GM23248 (cell line): ENCODE measurements around the gene CELSR1. TPM values are rescaled to one million over a fixed set of nuclear protein-coding genes. Genes with fewer than 3 reads are reported as not detected.

Source experiments
- DNase-seq: peaks from one replicate; pipeline ENCODE4 v3.0.0-alpha.2; 2015
- H2AFZ ChIP-seq: fragments of 200-600 bp; sonication (generic); 2 replicates; pipeline ENCODE4 v1.6.1; 2016; ENCODE audit warnings: antibody characterized with exemption
- H3F3A ChIP-seq: fragments of 200-600 bp; sonication (generic); 2 replicates; pipeline ENCODE4 v1.6.1; 2016; ENCODE audit warnings: mild to moderate bottlenecking, antibody characterized with exemption, mixed run types; ENCODE audit not compliant: insufficient read depth
- H3K27ac ChIP-seq: fragments of 200-600 bp; sonication (generic); 2 replicates; pipeline ENCODE4 v1.5.1; 2016; ENCODE audit warnings: mild to moderate bottlenecking
- H3K27me3 ChIP-seq: fragments of 200-600 bp; sonication (generic); replicated peaks from 2 replicates; pipeline ENCODE4 v1.6.1; 2016; ENCODE audit warnings: mild to moderate bottlenecking; ENCODE audit not compliant: insufficient read depth
- H3K36me3 ChIP-seq: fragments of 200-600 bp; sonication (generic); 2 replicates; pipeline ENCODE4 v1.6.1; 2016; ENCODE audit warnings: low read depth, mild to moderate bottlenecking
- H3K4me1 ChIP-seq: fragments of 200-600 bp; sonication (generic); 2 replicates; pipeline ENCODE4 v1.6.1; 2016; ENCODE audit warnings: mild to moderate bottlenecking; ENCODE audit not compliant: insufficient read depth
- H3K4me2 ChIP-seq: fragments of 200-600 bp; sonication (generic); one replicate; pipeline ENCODE4 v1.6.1; 2016; ENCODE audit warnings: mild to moderate bottlenecking; ENCODE audit not compliant: unreplicated experiment
- H3K4me3 ChIP-seq: fragments of 200-600 bp; sonication (generic); 2 replicates; pipeline ENCODE4 v1.5.1; 2016; ENCODE audit warnings: mild to moderate bottlenecking
- H3K79me2 ChIP-seq: fragments of 200-600 bp; sonication (generic); 2 replicates; pipeline ENCODE4 v1.6.1; 2016; ENCODE audit warnings: mild to moderate bottlenecking; ENCODE audit not compliant: insufficient read depth
- H3K9ac ChIP-seq: fragments of 200-600 bp; sonication (generic); 2 replicates; pipeline ENCODE4 v1.6.1; 2016; ENCODE audit warnings: mild to moderate bottlenecking
- H3K9me2 ChIP-seq: fragments of 200-600 bp; sonication (generic); 2 replicates; pipeline ENCODE4 v1.6.1; 2016; ENCODE audit warnings: mixed run types, mild to moderate bottlenecking, moderate library complexity; ENCODE audit not compliant: insufficient read depth
- H3K9me3 ChIP-seq: fragments of 200-600 bp; sonication (generic); one replicate; pipeline ENCODE4 v1.6.1; 2017; ENCODE audit warnings: low read depth
- H4K20me1 ChIP-seq: fragments of 200-600 bp; sonication (generic); 2 replicates; pipeline ENCODE4 v1.6.0; 2016; ENCODE audit not compliant: insufficient read depth
- EZH2 ChIP-seq: fragments of 200-600 bp; sonication (generic); IDR thresholded peaks from 2 replicates; pipeline ENCODE4 v1.6.1; 2018; ENCODE audit warnings: antibody characterized with exemption, mild to moderate bottlenecking; ENCODE audit not compliant: insufficient read depth, poor library complexity, severe bottlenecking
- EZH2phosphoT487 ChIP-seq: fragments of 200-600 bp; sonication (generic); IDR thresholded peaks from 2 replicates; pipeline ENCODE4 v1.6.1; 2018; ENCODE audit warnings: antibody characterized with exemption, moderate library complexity, mild to moderate bottlenecking, low read depth; ENCODE audit not compliant: insufficient read depth
- WGBS, 2 experiments: methylation state at CpG; one replicate each; pipeline ENCODE4 v1.1.6; 2015 to 2017; ENCODE audit warnings: low lambda C conversion rate in 2 of 2, low coverage in 1 of 2; ENCODE audit errors: missing lambda C conversion rate in 2 of 2; 5-methylcytosine and 5-hydroxymethylcytosine counted together
- in situ Hi-C: fragments of 300-500 bp; cut with MboI; formaldehyde crosslinking; loops from 2 replicates; pipeline ENCODE4 v1.15.0; 2020
- polyA plus RNA-seq: library from polyadenylated mRNA; unstranded; fragments of >200 nt; fragmentation: Nextera tagmentation; extraction: Ambion mirVana; gene quantifications from 2 replicates; pipeline ENCODE4 v1.2.1, GENCODE V29; 2016
- total RNA-seq: library from RNA; depleted of rRNA; stranded (reverse); fragments of >200 nt; shearing (Covaris generic); gene quantifications from 2 replicates; pipeline ENCODE4 v1.2.3, GENCODE V29; 2014

CELSR1 gene
- total and polyA plus RNA-seq, 2 experiments from 2014 or later = 0.23 to 0.54 TPM

DNA sequence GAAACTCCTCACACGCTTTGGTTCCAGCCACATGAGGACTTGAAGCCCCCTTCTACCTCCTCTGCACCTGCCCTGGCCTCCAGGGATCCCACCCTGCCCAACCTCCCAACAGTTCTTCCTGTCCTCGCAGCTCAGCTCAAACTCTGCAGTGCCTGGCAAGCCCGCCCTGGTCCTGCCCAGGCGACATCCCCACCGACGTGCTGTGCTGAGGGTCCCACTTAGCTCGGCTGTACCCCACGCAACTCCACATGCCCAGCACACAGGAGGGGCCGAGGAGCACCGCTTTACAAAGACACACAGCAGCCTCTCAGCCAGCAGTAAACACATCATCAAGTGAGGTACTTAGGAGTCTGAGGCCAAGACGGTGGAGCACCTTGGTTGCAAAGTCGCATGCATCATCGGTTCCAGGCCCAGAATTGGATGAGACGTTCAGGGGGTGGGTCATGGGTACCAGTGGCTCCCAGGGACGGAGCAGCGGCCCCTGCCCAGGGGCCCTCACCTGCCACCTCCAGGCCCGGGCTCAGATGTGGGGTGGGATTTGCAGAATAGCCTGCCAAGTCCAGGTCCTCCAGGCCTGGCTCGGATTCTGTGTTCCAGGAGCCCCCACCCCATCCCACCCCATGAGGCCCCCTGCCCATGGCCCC is 72.6 kb downstream of the CELSR1 start:
- WGBS, 2 experiments = 78 to 81% methylated on average over 17 to 18 of the region's 18 CpGs
- Histone ChIP-seq H3K27me3 (peaks cover 29% of the 10 kb centered on the region), H3K4me1 (peaks cover 6% of the 10 kb centered on the region; the same call in 1 of the 2 replicates), H3K4me2 (no peak overlapping the region), H3K9me3 (no peaks in the 10 kb centered on the region), H4K20me1 (no peaks in the 10 kb centered on the region), H3K4me3 (no peak overlapping the region), H3K27ac (no peak overlapping the region), H3F3A (no peaks in the 10 kb centered on the region), H3K79me2 (no peaks in the 10 kb centered on the region), H3K9ac (no peak overlapping the region), H2AFZ (no peak overlapping the region), H3K36me3 (no peaks in the 10 kb centered on the region), H3K9me2 (no peaks in the 10 kb centered on the region)
- in situ Hi-C loops = no loop called here
- TF ChIP-seq EZH2 (no peak), EZH2phosphoT487 (no peak)
- DNase-seq = no peak

DNA sequence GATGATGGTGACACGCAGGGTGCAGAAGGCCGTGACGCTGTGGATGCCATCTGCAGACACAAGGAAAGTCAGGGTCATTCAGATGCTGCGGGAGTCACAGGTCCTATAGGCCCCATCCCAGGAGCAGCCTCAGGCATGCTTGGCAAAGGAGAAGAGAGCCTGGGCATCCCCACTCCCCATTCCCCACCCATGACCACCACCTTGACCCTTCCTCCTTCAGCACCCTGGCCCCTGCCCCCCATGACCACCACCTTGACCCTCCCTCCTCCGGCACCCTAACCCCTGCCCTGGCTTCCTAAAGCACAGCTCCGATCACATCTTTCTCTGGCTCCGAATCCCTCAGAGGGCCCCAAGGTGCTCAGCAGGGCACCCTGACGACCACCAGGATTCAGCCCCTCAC is 73.1 kb downstream of the CELSR1 start:
- no peak overlapping the region for H2AFZ ChIP-seq
- H3K9ac ChIP-seq = no peak overlapping the region
- no peaks in the 10 kb centered on the region for H3K9me2 ChIP-seq
- H4K20me1 ChIP-seq = no peaks in the 10 kb centered on the region
- H3K27me3 ChIP-seq = peaks cover 32% of the 10 kb centered on the region
- DNase-seq = no peak
- H3F3A ChIP-seq = no peaks in the 10 kb centered on the region
- H3K4me3 ChIP-seq = no peak overlapping the region
- WGBS, 2 experiments = 86 to 91% methylated on average over 7 to 8 of the region's 8 CpGs
- in situ Hi-C loops = no loop called here
- H3K9me3 ChIP-seq = no peaks in the 10 kb centered on the region
- TF ChIP-seq EZH2phosphoT487 (no peak), EZH2 (no peak)
- no peak overlapping the region for H3K27ac ChIP-seq
- no peak overlapping the region for H3K4me2 ChIP-seq
- no peaks in the 10 kb centered on the region for H3K36me3 ChIP-seq
- no peaks in the 10 kb centered on the region for H3K79me2 ChIP-seq
- peaks cover 6% of the 10 kb centered on the region; the same call in 1 of the 2 replicates for H3K4me1 ChIP-seq

DNA sequence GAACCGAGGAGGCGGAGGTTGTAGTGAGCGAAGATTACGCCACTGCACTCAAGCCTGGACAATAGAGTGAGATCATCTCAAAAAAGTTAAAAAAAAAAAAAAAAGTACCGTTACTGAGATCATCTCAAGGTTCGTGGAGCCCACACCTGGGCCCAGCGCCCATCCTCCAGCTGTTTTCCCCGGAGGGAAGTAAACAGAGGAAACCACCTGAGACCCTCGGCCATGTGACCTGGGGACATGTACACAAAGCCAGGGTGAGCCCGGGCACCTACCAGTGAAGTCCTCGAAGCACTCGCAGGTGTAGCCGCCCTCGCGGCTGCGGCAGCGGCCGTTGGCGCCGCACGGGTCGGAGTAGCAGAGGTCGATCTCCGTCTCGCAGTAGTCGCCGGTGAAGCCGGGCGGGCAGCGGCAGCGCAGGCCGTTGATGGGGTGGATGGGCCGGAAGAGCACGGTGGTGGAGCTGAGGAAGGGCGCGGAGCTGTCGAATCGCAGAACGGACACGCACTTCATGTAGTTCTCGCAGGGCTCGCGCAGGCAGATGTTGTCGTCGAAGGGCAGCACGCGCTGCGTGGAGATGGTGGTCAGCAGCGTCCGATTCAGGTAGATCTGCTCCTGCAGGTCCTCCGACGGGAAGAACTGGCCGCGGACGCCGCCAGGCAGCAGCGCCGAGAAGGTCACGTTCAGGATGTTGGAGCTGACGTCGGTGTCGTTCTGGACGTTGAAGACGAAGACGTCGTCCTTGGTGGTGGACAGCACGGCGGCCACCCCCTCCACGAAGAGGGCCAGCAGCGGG is 73.8 kb downstream of the CELSR1 start:
- H3K27ac ChIP-seq = no peak overlapping the region

DNA sequence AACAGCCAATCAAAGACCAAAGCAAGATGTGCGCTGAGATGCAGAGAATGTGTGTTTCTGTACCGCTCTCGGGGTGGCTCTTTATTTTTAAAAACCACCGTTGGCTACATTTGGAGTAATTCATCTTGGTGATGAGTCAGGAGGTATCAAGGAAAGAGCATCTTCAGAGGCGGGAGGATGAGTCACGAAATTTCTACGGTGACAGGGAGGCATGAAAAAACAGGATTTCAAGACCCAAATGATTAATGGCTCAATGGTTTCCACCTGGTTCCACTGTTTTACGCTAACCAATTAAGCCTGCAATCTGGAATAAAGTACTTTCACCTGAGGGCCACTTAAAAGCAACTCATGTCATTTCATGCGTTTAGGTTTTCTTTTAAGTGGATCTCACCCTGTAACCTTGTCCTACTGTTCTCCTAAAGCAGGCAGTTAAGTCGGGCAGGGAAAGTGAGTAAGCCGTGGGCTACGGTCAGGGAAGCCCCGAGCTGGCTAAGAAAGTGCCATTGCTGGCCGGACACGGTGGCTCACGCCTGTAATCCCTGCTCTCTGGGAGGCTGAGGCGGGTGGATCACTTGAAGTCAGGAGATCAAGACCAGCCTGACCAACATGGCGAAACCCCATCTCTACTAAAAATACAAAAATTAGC is 74.6 kb downstream of the CELSR1 start:
- TF ChIP-seq EZH2phosphoT487 (no peak), EZH2 (no peak)
- H3F3A ChIP-seq = no peaks in the 10 kb centered on the region
- H3K4me2 ChIP-seq = no peak overlapping the region
- peaks cover 6% of the 10 kb centered on the region; the same call in 1 of the 2 replicates for H3K4me1 ChIP-seq
- peak; percentile 87 for DNase-seq
- in situ Hi-C loops = no loop called here
- no peak overlapping the region for H3K4me3 ChIP-seq
- no peaks in the 10 kb centered on the region for H3K79me2 ChIP-seq
- H2AFZ ChIP-seq = no peak overlapping the region
- no peak overlapping the region for H3K27ac ChIP-seq
- WGBS, 2 experiments = 46 to 49% methylated on average over 18 of the region's 18 CpGs
- H3K9me3 ChIP-seq = no peaks in the 10 kb centered on the region
- peaks cover 25% of the 10 kb centered on the region for H3K27me3 ChIP-seq
- H3K9ac ChIP-seq = no peak overlapping the region
- H3K36me3 ChIP-seq = no peaks in the 10 kb centered on the region
- H3K9me2 ChIP-seq = no peaks in the 10 kb centered on the region
- no peaks in the 10 kb centered on the region for H4K20me1 ChIP-seq

More for the DNA sequence above, 73.8 kb downstream of the CELSR1 start:
- TF ChIP-seq EZH2 = no peak
- no peak for TF ChIP-seq EZH2phosphoT487
- in situ Hi-C loops = no loop called here
- H3K79me2 ChIP-seq = no peaks in the 10 kb centered on the region
- no peaks in the 10 kb centered on the region for H3K36me3 ChIP-seq
- H4K20me1 ChIP-seq = no peaks in the 10 kb centered on the region
- no peaks in the 10 kb centered on the region for H3F3A ChIP-seq
- 93% methylated on average over 57 to 70 of the region's 70 CpGs for WGBS, 2 experiments
- H3K9me3 ChIP-seq = no peaks in the 10 kb centered on the region
- no peak overlapping the region for H3K9ac ChIP-seq
- H3K4me3 ChIP-seq = no peak overlapping the region
- H3K9me2 ChIP-seq = no peaks in the 10 kb centered on the region
- peaks cover 6% of the 10 kb centered on the region; the same call in 1 of the 2 replicates for H3K4me1 ChIP-seq
- no peak for DNase-seq
- H2AFZ ChIP-seq = no peak overlapping the region
- no peak overlapping the region for H3K4me2 ChIP-seq
- peaks cover 30% of the 10 kb centered on the region for H3K27me3 ChIP-seq
